NCI-H748 treated with DMSO at 0.1 percent for 48 hours (cell line): ENCODE data around the gene DTX1.

Experiments
- DNase-seq: peaks from one replicate; lab custom pipeline; 2025; lab: John Stamatoyannopoulos, UW

DTX1 gene

DNA sequence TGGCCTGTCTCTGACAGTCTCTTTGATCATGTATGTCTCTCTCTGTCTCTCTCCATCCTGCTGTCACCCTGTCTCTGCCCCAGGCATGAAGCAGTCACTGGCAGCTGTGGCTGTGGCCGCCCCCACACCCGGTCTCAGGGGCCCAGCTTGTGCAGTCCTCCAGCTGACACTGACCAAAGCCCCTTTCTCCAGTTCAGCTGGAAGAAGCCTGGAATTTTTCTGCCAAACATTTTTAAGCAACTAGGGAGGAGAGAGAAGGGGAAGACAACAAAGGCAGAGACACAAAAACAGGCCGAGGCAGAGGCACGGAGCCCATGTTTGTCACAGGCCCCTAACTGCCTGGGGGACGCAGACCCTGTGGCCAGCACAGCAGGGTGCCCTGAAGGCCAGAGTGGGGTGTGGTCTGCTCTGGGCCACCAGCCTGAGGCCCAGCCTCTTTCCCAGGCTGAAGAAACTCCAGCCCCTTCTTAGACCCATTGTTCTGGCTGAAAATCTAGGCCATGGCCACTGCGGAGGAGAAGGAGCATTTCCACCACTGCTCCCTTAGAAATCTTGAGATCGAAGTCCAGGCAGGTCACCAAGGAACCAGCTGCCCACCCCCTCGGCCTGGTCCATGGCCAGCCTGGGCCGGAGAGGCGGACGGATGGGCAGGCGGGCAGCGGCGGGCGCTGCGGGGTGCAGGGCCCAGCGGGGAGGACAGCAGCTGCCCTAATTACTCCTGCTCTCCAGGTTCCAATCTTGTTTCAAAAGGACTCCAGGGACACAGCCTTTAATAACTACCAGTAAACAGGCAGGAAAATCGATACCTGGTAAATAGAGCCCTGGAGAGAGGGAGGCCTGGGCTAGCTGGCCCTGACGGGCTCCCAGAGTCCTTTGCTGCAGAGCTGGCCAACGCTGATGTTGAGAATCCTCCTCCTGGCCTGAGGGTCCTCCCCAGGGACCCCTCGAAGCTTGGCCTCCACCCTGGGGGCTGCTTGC lies 14.9 kb downstream of the DTX1 start:
- peak; percentile 68 for DNase-seq

GRCh38 chr12:113072136-113072535 lies 15.6 kb downstream of the DTX1 start:
- no peak for DNase-seq

DNA sequence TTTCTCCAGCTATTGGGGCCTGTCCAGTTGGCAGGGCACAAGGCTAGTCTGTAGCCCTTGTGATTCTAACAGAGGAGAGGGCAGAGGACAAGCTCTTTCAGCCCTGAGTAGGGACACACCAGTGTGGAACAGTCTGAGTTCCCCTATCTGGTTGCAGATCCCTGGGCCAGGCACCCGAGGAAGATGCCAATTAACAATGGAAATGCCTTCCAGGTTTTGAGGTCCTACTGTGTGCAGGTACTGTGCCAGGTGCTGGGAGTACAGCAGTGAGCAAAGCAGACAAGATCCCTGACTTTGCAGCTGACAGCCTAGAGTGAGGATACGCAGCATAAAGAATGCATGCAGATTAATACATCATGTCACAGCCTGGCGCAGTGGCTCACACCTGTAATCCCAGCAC lies 17.1 kb downstream of the DTX1 start:
- DNase-seq, result no peak

GRCh38 chr12:113075137-113075683 lies 18.7 kb downstream of the DTX1 start:
- DNase-seq, result no peak

DNA sequence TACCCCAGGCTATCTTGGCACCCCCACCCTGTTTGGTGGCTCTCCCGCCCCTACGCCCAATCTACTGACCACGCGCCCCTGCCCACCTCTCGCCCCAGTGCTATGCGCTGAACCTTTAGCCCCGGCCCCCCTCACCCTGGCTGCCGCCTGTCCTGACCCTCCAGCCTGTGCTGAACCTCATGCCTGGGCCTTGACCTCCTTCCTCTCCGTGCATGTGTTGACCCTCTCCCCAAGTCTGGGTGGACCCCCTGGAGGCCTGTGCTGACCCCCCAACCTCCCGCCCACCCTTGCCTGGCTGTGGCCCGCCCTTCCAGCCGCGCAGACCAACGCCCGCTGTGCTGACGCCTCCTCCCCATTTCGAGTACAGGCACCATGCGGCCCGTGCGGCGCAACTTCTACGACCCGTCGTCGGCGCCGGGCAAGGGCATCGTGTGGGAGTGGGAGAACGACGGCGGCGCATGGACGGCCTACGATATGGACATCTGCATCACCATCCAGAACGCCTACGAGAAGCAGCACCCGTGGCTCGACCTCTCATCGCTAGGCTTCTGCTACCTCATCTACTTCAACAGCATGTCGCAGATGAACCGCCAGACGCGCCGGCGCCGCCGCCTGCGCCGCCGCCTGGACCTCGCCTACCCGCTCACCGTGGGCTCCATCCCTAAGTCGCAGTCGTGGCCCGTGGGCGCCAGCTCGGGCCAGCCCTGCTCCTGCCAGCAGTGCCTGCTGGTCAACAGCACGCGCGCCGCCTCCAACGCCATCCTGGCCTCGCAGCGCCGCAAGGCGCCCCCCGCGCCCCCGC lies 20.7 kb downstream of the DTX1 start:
- no peak for DNase-seq

DNA sequence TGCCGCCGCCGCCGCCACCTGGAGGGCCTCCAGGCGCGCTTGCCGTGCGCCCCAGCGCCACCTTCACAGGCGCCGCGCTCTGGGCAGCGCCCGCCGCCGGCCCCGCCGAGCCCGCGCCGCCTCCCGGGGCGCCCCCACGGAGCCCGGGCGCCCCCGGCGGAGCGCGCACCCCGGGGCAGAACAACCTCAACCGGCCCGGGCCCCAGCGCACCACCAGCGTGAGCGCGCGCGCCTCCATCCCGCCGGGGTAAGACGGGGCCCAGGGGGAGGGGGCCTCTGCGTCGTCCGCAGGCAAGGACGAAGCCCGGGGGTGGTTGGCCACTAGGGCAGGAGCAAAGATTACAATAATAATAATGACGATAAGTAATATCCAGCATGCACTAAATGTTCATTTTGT lies 21.3 kb downstream of the DTX1 start:
- no peak for DNase-seq

- DNase-seq, result no peak
Measured at GRCh38 chr12:113081873-113082272, 25.3 kb downstream of the DTX1 start.

GRCh38 chr12:113082486-113083148 lies 26.1 kb downstream of the DTX1 start:
- DNase-seq, result no peak

GRCh38 chr12:113083863-113084435 lies 27.4 kb downstream of the DTX1 start:
- no peak for DNase-seq

DNA sequence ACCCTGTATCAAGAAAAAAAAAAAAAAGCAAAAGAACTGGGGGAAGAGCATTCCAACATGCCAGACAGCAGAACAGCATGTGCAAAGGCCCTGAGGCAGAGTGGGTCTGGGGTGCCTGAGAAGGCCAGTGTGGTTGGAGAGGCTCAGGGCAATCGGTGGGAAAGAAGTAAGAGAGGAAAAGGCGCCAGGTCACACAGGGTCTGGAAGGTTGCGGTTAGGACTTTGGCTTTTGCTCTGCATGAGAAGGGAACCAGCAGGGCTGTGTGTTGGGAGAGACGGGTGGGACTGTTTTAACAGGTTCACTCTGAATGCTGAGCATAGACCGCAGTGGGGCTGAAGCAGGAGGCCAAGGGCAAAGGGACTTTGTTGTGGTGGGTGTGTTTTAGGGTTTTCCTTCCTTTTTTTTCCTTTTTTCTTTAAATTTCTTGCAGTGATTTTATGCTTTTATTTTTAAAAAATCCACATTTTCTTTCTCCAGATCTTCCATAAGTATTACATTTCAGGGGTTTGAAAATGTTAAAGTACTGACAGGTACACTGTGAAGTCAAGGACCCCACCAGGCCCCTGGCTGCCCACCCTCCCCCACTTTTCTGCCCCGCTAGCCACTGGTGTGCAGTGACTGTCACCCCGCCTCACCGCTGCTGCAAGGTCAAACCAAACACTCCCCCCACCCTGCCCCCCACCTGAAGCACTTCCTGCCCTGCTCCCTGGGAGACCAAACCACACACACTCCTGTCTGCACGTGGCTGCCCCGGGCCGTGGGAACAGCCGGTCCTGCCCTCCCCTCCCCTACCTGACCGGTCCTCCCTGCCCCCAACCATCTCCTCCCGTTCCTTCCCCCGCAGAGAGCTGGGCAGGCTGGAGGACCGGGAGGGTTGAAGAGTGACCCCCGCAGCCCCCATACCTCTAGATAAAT lies 30.0 kb downstream of the DTX1 start:
- no peak for DNase-seq

DNA sequence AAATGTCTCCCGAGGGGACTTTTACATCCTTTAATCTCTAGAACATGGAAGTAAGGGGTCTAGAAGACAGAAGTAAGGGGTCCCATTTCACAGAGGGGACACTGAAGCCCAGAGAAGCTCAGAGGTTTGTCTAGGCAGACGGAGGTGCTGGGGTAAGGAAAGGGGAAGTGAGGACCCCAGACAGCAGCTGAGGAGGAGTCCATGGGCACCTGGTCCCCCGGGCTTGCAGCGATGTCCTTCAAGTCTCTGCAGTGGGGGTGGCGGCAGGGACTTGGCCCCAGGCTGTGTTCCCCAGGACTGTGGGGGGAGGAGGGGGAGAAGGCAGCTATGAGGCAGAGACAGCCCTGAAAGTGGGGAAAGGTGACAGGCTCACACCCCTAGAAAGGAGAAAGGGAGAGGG lies 30.7 kb downstream of the DTX1 start:
- DNase-seq, result no peak

DNA sequence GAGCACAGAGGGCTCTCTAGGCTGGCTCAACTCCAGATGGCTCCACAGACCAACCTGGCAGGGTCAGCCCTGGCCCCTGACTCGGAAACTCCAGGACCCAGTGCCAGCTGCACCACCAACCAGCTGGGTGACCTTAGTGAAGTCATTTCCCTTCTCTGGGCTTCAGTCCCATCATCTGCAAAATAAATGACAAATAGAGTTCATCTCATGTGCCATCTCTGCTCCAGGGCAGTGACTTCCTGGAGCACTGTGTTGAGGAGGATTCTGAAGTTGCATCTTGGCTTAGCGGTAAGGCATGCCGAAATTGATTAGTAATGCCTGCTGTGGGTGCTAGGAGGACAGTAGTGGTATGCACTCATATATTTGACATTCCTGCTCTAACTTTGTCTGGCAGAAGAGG lies 31.5 kb downstream of the DTX1 start:
- DNase-seq, result no peak

DNA sequence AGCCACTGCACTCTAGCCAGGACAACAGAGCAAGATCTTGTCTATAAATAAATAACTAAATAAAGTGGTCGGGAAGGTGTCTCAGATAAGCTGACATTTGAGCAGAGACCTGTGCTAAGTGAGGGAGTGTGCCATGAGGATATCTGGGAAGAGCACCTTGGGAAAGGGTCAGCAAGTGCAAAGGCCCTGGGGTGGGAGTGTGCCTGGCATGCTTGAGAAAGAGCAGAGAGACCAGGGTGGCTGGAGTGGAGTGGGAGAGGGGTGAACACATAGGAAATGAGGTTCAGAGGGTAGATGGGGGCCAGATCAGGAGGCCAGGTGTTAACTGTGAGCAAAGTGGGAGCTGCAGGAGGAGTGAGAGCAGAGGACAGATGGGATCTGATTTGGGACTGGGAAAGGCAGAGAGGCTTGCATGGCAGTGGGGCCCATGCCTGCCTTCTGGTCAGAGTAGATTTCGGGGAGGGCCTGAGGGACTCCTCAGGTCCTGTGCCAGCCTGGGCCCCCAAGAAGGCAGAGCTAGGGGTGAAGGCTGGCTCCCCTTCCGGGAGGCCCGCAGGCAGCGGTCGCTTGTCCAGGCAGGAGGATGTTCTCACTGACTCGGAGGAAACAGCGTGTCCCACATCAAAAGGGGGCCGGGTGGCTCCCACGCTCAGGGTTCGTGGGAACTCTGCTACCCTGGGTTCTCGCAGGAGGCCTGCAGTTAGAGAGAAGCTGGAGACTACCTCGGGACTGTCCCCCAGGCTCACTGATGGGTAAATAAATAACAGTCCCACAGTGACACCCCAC lies 32.6 kb downstream of the DTX1 start:
- DNase-seq, result no peak

DNA sequence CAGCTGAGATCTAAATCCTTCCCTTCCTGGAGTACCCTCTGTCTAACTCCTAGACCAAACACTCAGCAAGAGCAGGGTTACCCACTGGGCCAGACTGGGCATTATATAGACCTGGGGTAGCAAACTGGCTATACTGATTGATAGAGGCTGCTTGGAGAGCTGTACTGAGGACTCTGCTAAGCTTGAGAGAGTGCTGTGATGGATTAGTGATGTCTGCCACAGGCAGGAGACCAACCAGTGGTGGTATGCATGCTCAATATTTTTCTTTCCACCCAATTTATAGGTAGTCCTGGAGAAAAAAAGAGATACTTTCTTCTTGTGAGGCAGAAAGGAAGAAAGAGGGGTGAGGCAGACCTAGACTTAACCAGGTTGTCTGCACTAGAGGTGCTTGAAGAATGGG lies 33.3 kb downstream of the DTX1 start:
- no peak for DNase-seq

DNA sequence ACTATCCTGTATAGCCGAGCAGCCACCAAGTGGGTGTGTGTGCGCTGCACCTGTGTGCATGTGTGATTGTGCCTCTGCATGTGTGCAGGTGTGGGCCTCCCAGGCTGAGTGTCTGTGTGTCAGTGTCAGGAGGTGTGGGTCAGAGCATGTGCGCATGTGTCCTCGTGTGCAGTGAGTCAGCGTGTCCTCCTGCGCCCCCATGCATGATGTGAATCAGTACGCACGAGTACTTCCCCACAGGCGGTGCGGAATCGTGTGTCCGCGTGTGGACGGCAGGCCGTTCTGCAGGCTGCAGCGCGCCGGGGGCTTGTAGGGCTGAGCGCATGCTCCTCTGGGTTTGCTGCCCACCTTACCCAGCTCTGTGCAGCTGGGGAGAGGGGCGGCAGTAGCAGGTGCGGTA lies 34.2 kb downstream of the DTX1 start:
- no peak for DNase-seq

DNA sequence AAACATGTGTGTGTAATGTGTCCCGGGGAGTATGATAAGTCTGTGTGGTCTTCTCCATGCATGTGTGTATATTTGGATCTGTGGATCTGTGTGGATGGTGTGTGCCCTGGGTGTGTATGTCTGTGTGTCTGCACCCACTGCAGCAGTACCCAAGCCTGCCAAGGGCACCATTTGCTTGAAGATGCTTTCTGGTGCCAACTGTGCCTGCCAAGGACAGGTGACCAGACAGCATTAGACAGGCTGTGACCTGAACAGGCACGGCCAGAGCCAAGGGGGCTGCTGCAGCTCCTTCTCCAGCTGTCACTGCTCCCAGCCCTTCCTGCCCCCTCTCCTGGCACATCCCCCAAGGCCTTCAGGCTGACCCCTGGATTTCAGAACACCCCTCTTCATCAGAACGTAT lies 35.0 kb downstream of the DTX1 start:
- DNase-seq, result no peak

GRCh38 chr12:113092607-113093408 lies 36.3 kb downstream of the DTX1 start:
- DNase-seq, result no peak

- no peak for DNase-seq
Measured at GRCh38 chr12:113093409-113094101, 37.0 kb downstream of the DTX1 start.

DNA sequence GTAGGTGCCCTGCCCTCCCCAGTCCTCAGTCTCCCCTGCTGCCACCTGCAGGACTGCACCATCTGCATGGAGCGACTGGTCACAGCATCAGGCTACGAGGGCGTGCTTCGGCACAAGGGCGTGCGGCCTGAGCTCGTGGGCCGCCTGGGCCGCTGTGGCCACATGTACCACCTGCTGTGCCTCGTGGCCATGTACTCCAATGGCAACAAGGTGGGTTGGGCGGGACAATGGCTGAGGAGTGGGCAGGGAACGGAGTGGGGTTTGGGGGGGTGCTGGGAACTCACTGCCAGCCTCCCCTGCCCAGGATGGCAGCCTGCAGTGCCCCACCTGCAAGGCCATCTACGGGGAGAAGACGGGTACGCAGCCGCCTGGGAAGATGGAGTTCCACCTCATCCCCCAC lies 38.2 kb downstream of the DTX1 start:
- DNase-seq, result no peak
